ENCODE results near the gene ABCC6. TPM values are rescaled to one million over a fixed set of nuclear protein-coding genes. Genes with fewer than 3 reads are reported as not detected.

Gene ABCC6
- total RNA-seq, 4 donors from 2014 or later = 0.29 TPM; not detected in 3

- Histone ChIP-seq H3K27me3 (no peaks in the 10 kb centered on the region), H3K27ac (peak overlapping the region in 1 of 4 donors; percentile 64), H3K4me3 (no peak overlapping the region), H3K9me3 (no peaks in the 10 kb centered on the region), H3K36me3 (peaks cover 21 to 87% (median 24%) of the 10 kb centered on the region in 3 donors), H3K4me1 (peaks cover 0 to 41% (median 0%) of the 10 kb centered on the region in 3 donors)
- 76 to 79% methylated on average over 10 to 14 of the region's 15 CpGs for WGBS, 2 donors
- no peak for TF ChIP-seq POLR2A (IDR thresholded peaks at IDR 0.05)
- TF ChIP-seq CTCF (IDR thresholded peaks at IDR 0.05) = peak in 2 of 6 experiments; percentile 7 to 23
- DNase-seq = no peak
- intact Hi-C loops (cut with DNase I) = no loop called here
These were observed 80.1 kb downstream of the ABCC6 start for GRCh38 chr16:16143038-16143763.

GRCh38 chr16:16141784-16142396, 81.4 kb downstream of the ABCC6 start:
- H3K4me3 ChIP-seq = no peak overlapping the region
- H3K9me3 ChIP-seq = no peaks in the 10 kb centered on the region
- intact Hi-C loops (cut with DNase I) = no loop called here
- H3K27me3 ChIP-seq = no peaks in the 10 kb centered on the region
- H3K27ac ChIP-seq = no peak overlapping the region
- 78 to 80% methylated on average over 2 to 5 of the region's 7 CpGs for WGBS, 2 donors
- H3K4me1 ChIP-seq = peaks cover 0 to 28% (median 0%) of the 10 kb centered on the region in 3 donors
- H3K36me3 ChIP-seq = peaks cover 28 to 99% (median 36%) of the 10 kb centered on the region in 3 donors
- TF ChIP-seq CTCF (IDR thresholded peaks at IDR 0.05) (no peak), POLR2A (IDR thresholded peaks at IDR 0.05) (no peak)
- DNase-seq = no peak

- no peaks in the 10 kb centered on the region for H3K9me3 ChIP-seq
- peaks cover 36 to 99% (median 43%) of the 10 kb centered on the region in 3 donors for H3K36me3 ChIP-seq
- intact Hi-C loops (cut with DNase I) = no loop called here
- 81 to 94% methylated on average over 5 to 6 of the region's 11 CpGs for WGBS, 2 donors
- no peak overlapping the region for H3K27ac ChIP-seq
- peaks cover 0 to 21% (median 0%) of the 10 kb centered on the region in 3 donors for H3K4me1 ChIP-seq
- no peaks in the 10 kb centered on the region for H3K27me3 ChIP-seq
- no peak overlapping the region for H3K4me3 ChIP-seq
- DNase-seq = no peak
- TF ChIP-seq CTCF (IDR thresholded peaks at IDR 0.05) (no peak), POLR2A (IDR thresholded peaks at IDR 0.05) (no peak)
These were observed 82.2 kb downstream of the ABCC6 start for GRCh38 chr16:16141141-16141540.

- peaks cover 0 to 18% (median 0%) of the 10 kb centered on the region in 3 donors for H3K4me1 ChIP-seq
- H3K9me3 ChIP-seq = no peaks in the 10 kb centered on the region
- TF ChIP-seq POLR2A (IDR thresholded peaks at IDR 0.05) (no peak), CTCF (IDR thresholded peaks at IDR 0.05) (no peak)
- DNase-seq = no peak
- no peaks in the 10 kb centered on the region for H3K27me3 ChIP-seq
- intact Hi-C loops (cut with DNase I) = no loop called here
- H3K4me3 ChIP-seq = no peak overlapping the region
- H3K36me3 ChIP-seq = peaks cover 36 to 99% (median 46%) of the 10 kb centered on the region in 3 donors
- 80 to 88% methylated on average over 4 of the region's 4 CpGs for WGBS, 2 donors
- H3K27ac ChIP-seq = no peak overlapping the region
These were observed 82.8 kb downstream of the ABCC6 start for GRCh38 chr16:16140537-16140936.

GRCh38 chr16:16139806-16140205, 83.5 kb downstream of the ABCC6 start:
- DNase-seq = no peak
- WGBS, 2 donors = 83 to 92% methylated on average over 5 to 7 of the region's 7 CpGs
- Histone ChIP-seq H3K27ac (no peak overlapping the region), H3K27me3 (no peaks in the 10 kb centered on the region), H3K4me3 (no peak overlapping the region), H3K9me3 (no peaks in the 10 kb centered on the region), H3K36me3 (peaks cover 36 to 99% (median 52%) of the 10 kb centered on the region in 3 donors), H3K4me1 (peaks cover 0 to 14% (median 0%) of the 10 kb centered on the region in 3 donors)
- intact Hi-C loops (cut with DNase I) = no loop called here
- TF ChIP-seq POLR2A (IDR thresholded peaks at IDR 0.05) = no peak
- no peak for TF ChIP-seq CTCF (IDR thresholded peaks at IDR 0.05)

Data from esophagus squamous epithelium (tissue), 5 donors.